Stimulated activated CD4-positive, alpha-beta T cell treated with anti-CD3 and anti-CD28 coated beads, Interleukin-4, amount 100 ng/mL, for 4 hours (primary cell): Measurements from ENCODE around the gene SRD5A1.

Experiments used
- DNase-seq, 2 experiments: peaks; one replicate each; pipeline ENCODE4 v3.0.0-alpha.2; 2020

SRD5A1 gene

DNA sequence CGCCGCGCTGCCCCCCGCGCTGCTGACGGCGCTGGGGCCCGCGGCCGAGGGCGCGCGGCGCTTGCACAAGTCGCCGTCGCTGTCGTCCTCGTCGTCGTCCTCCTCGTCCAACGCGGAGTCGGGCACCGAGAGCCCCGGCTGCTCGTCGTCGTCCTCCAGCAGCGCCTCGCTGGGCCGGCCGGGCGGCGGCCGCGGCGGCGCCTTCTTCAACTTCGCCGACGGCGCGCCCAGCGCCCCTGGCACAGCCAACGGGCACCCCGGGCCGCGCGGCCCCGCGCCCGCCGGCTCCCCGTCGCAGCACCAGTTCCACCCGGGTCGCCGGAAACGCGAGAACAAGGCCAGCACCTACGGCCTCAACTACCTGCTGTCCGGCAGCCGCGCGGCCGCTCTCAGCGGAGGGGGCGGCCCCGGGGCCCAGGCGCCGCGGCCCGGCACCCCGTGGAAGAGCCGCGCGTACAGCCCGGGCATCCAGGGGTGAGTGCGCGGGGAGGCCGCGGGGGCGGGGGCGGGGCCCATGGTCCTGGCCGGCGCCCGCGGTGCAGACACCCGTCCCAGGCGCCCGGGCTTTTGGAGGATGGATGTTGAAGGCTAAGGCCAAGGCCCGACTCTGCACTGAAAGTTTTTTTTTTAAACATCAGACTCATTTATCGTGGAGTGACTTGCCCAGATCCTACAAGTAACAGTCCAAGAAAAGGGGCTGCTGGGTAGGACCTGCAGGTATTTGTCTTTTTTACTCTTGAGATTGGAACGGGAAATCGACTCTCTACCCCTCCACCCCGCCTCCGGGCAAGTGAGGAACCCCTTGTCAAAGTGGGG lies 81.2 kb downstream of the SRD5A1 start:
- peak; percentile 12 to 36 for DNase-seq

DNA sequence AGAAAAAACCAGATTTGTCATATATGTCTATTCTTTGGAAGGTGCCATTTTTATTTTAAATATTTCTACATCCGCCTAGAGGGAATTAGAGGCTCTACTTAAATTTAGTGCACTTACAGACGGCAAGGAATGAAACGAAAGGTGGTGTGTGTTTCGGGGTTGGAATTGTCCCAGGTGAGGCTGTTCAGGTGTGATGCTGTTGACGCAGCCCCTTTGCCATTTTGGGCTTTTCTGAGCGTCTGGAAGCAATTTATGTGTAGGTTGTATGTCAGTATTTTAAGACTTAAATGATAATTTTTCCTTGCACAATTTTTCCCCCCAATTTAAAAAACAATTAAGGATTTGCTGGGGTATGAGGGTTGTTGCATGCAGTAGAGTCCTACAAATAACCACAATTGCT lies 82.0 kb downstream of the SRD5A1 start:
- DNase-seq: no peak

DNA sequence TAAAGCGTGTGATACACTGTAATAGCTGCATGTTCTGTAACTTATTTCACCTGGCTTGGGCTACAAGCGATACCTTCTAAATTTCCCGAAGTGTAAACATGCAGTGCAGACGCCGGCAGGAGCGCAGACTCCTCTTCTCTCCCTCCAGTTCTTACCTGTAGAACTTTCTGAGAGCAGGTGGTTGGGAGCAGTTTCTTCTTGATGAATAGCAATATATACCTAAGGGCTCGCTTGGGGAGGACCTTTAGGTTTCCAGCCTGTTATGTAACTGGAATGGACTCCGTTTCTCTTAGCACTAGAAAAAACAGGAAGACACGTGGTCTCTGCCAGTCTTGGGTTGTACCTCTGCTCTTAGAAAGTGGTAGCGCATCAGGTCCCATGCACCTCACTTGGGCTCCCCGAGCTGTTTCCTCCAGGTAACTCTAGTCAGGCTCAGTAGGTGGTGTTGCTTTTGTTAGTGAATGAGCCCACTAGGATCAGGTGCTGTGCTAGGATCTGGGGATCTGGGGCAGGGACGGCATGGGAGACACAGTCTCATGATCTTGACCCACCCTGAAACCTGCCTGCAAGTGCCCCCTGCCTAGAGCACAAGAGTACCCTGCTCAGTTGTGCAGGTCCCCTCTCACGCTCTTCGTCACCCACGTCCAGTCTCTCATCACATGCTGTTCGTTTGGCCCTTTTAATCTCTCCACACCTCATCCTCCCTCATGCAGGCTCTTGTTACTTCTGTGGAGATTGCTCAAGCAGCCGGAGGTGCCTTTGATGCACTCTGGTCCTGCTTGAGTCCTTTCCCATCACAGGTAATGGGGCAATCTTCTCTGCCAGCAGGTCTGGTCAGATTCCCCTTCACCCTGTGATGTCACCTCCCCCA lies 82.8 kb downstream of the SRD5A1 start:
- DNase-seq: peak in 1 of 2 experiments; percentile 24

DNA sequence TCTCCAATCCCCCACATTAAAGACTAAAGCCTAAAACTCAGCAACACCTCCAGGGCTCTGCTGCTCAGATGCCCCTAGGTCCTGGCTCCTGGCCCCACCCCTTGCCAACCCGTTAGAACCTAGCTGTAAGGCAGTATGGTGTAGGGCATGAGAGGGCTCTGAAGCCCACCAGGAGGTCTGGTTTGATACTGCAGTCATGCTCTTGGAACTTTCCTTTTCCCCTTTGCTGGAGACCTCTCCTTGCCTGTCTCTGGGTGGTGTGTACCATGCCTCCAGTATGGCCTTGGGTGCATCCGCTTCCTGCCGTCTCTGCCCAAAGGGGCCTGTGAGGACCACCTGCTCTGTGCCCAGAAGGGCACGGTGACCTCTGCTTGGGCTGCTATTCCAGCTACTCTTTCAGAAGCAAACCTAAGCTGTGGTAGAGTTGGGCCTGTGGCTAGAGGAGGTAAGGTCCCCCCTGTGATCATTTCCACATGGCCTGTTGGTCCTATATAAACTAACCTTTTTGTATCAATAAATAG lies 83.4 kb downstream of the SRD5A1 start:
- no peak for DNase-seq

DNA sequence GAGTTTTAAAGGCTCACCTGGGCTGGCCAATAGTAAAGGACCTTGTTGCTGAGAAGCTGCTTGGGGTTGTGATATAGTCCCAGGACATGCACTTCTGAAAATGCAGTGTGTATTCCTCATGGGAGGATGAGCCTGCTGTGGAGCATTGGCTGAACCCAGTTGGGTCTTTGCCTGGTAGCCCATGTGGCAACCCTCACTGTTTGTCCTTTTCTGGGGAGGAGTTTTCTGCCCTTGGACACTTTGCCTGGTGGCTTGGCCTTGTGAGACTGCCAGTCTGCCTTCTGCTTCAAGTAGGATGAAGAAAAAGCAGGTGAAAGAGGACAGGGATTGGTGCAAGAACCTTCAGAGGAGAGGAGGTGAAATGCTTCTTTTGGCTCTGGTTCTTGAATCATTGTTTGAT lies 84.0 kb downstream of the SRD5A1 start:
- no peak for DNase-seq

DNA sequence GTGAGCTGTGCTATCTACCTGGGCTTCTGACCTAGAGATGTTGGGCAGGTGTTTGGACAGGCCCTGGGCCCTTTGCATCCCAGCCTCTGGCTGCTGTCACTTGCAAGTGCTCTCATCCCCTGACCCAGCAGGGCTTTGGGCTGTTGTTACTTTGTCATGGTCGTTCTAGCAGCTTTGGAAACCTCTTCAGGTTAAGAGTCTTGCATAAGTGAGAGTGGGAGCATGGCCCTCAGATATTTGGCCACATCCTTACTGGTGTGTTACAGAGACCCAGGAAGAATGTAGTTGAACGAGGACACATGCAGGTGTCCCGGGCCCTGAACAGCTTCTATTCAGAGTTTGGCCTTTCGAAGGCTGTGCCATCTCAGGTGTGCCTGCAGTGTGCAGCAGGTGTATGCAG lies 84.4 kb downstream of the SRD5A1 start:
- DNase-seq: no peak

DNA sequence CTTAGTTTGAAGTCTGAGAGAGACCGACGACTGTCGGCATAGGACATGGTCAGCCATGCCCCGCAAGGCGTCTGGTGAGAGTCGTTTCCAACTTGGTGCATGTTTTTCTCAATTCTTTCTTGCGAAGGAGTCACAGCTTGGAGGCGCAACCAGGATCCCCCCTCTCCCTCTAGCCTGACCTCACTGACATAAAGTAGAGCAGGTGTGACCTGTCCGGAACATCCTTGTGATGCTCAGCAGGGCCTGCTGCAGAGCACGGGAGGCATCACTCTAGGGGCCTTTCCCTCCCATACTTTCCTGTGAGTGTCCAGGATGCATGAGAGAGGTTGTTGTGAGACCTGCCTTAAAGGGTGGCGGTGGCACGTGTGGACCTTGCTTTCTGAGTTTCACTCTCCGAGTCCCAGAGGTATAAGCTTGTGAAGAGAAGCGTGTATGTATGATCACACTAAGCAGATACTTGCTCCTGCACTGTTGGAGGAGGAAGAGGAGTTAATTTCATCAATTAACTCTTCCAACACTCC lies 85.0 kb downstream of the SRD5A1 start:
- DNase-seq: no peak

DNA sequence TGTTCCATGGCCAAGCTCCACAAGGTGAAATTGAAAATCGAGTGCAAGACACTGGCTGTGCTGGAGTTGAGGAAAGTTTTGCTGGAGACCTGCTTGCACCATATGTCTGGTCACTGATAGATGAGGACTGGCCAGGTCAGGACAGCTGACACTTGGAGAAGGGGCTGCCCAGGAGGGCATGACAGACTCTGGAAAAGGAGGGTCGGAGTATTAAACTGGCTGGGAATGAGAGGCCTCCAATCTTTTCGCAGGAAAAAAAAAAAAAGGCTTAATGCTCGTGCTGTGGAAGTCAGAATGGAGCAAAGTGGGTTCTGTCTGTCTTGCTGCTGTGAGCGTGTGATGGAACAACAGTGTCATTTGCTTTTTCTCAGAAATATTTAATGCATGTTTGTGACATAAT lies 85.5 kb downstream of the SRD5A1 start:
- no peak for DNase-seq

DNA sequence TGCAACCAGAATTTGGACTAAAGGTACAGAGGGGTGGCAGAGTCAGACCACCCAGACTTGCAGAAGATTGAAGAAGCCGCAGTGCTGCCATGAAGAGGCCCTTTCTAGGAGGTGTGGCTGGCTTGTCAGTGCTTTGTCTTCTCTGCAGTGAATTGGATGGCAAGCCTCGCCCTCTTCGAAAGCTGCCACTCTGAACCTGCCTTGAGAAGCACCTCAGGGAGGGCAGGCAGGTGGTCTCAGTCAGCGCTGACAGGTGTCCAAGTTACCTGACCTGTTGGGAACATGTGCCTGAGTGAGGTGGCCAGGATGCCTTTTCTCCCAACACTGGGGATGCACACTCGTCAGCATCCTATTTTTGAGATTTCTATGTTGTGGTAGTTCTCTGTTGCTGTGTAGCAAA lies 86.2 kb downstream of the SRD5A1 start:
- DNase-seq: no peak

DNA sequence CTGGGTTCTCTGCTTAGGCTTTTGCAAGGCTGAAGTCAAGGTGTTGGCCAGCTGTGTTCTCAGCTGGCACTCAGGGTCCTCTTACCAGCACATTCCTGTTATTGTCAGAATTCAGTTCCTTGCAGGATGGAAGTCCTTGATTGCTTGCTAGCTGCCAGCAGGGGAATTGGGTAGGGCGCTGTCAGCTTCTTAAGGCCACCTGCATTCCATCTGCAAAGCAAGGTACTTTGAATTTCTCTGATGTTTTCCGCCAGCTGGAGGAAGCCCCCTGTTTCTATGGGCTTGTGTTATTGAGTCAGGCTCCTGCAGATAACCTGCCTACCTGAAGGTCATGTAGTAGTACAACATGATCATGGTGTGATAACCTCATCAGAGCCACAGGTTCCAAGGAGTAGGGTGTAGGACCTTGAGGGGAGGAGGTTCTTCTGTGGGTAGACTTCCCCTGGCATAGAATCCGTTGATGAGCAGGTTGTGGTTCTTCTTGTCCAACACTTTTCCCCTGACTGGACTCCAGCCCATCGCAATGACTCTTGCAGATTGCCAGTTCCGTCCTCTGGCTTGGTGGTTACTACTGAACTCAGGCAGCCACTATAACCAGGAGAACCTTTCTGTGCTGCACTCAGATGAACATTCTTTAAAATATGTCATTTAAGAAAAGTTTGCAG lies 86.8 kb downstream of the SRD5A1 start:
- no peak for DNase-seq

DNA sequence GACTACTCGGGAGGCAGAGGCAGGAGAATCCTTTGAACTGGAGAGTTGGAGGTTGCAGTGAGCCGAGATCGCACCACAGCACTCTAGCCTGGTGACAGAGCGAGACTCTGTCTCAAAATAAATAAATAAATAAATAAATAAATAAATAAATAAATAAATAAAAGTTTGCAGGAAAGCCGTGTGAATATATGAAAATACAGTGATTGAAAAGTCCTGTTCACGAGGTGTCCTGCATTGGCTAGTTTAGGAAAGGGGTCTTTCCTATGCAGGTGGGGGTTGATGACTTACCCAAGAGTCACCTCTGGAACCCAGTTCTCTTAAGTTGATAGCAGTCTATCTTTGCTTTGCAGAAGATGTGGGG lies 87.3 kb downstream of the SRD5A1 start:
- DNase-seq: no peak

DNA sequence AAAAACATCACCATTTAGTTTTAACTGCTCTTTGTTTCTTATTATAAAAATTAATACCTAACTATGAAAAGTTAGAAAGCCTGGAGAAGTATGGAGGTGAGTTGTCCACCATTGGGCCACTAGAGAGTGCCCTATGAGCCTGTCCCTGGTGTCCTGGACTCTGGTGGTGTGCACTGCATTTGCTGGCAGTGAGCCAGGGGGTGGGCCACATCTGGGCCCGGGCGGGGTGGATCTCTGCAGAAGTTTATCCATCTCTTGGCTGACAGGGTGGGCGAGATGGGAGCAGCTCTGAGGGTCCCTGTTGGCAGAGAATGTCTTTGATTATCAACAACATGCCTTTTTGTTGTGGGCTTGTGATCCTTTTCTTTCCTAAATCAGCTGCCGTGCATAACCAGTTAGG lies 88.2 kb downstream of the SRD5A1 start:
- no peak for DNase-seq

DNA sequence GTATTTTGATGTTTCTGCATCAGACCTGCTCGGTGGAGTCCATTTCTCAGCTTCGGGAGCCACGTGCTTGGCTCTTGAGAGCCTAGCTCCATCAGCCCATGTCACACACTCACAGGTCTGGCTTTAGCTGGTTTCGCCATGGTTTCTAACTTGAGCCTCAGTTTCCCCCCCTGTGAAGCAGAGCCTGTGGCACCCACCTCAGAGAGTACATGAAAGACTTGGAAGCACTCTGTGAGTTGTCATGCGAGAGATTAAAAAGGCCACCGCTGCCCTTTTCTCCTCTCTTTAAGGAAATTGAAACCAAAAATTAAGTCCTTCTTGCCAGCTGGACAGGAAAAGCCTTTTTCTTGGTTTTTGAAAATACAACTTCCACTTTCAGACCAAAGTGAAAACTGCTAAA lies 88.8 kb downstream of the SRD5A1 start:
- DNase-seq: no peak

DNA sequence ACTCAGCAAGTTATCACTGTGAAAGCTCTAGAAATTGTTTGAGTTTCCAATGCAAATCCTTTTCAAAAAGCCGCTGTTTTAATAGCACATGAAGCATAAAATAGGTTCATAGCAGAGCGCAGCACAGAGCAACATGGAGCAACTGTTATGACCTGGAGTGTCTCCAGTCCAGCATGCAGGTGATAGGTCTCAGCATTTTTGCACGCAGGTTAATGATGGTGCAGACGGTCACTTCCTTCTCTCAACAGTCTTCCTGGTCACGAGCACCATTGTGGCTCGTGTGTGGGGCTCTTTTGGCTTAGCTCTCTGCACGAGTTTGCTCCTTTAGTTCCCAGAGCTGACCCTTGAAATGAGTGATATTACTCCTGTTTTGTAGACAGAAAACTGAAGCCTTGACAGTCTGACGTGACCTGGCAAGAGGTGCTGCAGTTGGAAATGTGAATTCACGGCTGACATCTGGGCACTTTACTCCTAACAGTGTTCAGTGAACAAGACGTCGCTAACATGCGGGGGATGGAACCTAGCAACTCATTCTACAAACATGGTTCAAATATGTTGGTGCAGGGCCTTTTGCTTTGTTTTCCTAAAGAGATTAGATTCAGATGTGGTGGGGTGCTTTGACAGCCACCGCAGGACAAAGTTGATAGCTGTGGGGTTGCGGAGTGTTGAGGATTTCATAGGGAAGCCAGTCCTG lies 90.0 kb downstream of the SRD5A1 start:
- DNase-seq: no peak

DNA sequence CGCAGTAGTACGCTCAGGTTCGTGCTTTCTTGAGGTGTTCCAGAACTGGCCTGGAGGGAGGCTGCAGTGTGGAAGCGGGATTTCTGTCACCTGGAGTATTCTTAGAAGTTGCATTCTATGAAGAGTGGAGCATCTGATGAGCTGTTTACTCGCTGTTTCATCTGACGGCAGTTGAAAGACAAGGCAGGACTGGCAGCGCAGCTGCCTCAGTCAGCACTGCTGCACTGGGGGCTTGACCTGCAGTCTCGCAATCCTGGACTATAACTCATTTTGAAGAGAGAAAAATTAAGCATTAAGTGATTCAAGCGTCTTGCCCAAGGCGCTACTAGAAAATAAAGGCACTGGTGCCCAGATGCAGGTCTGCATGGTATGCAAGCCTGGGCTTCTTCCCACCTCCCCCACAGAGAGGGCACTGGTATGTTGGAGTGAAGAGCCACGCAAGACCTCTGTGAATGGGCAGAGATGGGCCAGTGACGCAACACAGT lies 90.6 kb downstream of the SRD5A1 start:
- no peak for DNase-seq
